Stimulated activated CD4-positive, alpha-beta T cell treated with anti-CD3 and anti-CD28 coated beads, TNF-alpha, amount 100 ng/mL, for 1 hour (primary cell): ENCODE data around the gene KIF23.
"Not testable (repeated sequence)": the region's sequence is repeated elsewhere in the genome, so short reads cannot be mapped to it uniquely, and the experiment has no call there.

Experiments used
- DNase-seq, 3 donors: peaks; one replicate each; pipeline ENCODE4 v3.0.0-alpha.2; 2020; ENCODE audit warnings: low read depth in 3 of 3, low spot score in 1 of 3

The KIF23 gene

DNA sequence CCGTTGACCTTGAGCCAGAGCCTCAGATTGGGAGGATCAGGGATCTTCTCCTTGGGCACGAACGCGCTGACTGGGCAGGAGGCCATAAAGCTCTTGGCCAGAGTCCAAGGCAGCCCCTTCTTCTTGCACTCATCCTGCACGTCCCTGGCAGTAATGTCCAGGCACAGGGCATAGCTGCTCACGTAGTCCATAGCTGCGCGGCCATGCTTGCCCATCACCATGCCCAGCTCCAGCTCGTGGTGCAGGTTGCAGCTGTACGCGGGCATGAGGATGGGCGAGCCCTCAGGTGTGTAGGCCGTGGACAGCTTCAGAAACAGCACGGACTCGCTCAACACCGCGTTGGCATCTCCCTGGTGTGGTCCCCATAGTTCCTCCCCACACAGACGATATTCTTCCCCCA, 20.5 kb downstream of the KIF23 start:
- no peak for DNase-seq

DNA sequence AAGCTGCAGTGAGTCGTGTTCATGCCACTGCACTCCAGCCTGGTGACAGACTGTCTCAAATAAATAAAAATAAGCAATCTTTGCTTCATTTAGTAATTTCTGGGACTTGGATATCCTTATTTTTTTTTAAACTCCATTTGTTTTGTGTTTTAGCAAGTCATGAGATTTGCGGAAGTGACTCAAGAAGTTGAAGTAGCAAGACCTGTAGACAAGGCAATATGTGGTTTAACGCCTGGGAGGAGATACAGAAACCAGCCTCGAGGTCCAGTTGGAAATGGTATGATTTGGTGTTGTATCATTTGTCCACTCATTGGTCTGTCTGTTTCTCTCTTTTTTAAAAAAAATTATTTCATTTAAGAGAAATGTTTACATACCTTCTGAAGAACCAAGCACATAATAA, 21.8 kb downstream of the KIF23 start:
- DNase-seq, result no peak

DNA sequence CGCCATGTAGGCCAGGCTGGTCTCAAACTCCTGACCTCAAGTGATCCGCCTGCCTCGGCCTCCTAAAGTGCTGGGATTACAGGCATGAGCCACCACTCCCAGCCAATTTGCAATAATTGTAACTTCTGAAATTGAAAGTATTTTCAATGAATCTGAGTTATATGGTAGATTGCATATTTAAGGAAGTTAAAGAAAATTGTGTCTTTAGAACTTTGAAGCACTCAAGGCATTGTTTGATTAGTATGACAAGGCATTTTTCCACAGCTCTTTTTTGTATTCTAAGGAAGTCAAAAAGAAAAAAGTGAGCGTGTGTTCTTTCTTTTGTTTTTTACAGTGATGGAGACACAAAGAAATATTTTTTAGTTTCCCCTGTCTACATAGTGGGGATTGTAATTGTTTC, 22.8 kb downstream of the KIF23 start:
- no peak for DNase-seq

DNA sequence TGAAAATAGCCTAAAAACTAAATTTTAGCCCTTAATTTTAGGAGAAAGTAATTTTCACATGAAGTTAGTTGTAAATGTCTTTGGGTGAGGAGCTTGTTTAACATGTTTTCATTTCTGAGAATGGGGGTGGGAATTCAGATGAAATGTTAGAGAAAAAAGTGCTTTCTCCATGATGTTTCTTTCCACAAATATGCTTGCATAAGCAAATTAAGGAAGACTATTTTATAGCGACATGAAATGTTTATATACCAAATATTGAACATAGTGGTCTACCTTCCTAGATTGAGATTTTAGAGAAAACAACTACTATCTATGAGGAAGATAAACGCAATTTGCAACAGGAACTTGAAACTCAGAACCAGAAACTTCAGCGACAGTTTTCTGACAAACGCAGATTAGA, 25.5 kb downstream of the KIF23 start:
- no peak for DNase-seq

DNA sequence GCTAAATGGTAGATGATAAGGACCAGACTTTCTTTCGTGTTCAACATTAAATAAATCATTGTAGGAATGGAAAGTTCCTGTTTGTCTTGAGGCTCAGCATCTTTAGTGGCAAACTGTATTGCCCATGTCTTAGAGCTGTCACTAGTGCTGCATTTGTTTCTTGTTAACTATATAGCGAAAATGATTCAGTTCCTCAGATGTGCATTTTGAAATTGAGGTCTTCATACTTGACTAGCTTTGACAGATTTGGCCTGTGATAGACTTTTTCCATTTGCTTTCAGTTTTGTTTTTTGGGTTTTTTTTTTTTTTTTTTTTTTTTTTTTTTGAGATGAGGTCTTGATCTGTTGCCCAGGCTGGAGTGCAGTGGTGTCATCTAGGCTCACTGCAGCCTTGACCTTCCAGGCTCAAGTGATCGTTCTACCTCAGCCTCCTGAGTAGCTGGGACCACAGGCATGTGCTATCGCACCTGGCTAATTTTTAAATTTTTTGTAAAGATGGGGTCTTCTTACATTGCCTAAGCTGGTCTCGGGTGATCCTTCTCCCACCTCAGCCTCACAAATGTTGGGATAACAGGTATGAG, 29.0 kb downstream of the KIF23 start:
- no peak for DNase-seq

DNA sequence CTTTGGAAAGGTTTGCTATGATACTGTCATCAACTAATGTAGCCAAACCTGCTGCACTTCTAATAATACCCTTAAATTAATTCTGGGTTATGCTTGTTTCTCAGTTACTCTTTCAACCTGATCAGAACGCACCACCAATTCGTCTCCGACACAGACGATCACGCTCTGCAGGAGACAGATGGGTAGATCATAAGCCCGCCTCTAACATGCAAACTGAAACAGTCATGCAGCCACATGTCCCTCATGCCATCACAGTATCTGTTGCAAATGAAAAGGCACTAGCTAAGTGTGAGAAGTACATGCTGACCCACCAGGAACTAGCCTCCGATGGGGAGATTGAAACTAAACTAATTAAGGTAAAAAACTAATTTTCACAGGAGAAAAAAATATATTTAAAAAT, 30.5 kb downstream of the KIF23 start:
- no peak for DNase-seq

DNA sequence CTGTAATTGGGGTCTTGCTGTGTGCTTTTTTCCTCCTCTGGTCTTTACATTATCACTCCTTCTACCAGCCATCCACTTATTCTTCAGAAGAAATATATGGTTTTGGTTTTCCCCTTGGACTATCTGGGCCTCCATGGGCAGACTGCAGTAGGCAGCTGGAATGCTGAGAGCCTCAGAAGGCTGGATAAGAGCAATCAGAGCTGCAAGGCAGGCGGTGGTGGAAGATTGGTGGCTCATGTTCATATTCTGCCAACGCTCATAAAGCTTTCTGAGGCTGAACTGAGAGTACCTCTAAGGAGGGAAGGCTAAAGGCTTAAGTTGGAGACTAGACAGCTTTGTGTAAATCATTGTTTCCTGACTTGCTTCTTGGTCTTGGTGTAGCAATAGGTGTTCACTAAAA, 32.8 kb downstream of the KIF23 start:
- no peak for DNase-seq

DNA sequence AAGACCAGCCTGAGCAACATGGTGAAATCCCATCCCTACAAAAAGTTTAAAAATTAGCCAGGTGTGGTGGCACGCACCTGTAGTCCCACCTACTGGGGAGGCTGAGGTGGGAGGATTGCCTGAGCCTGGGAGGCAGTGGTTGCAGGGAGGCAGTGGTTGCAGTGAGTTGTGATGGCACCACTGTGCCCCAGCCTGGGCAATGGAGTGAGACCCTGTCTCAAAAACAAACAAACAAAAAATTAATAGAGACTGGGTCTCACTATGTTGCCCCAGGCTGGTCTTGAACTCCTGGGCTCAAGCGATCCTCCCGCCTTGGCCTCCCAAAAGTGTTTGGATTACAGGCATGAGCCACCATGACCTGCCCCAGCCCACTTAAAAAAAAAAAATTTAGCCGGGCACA, 36.1 kb downstream of the KIF23 start:
- not testable (repeated sequence) for DNase-seq

DNA sequence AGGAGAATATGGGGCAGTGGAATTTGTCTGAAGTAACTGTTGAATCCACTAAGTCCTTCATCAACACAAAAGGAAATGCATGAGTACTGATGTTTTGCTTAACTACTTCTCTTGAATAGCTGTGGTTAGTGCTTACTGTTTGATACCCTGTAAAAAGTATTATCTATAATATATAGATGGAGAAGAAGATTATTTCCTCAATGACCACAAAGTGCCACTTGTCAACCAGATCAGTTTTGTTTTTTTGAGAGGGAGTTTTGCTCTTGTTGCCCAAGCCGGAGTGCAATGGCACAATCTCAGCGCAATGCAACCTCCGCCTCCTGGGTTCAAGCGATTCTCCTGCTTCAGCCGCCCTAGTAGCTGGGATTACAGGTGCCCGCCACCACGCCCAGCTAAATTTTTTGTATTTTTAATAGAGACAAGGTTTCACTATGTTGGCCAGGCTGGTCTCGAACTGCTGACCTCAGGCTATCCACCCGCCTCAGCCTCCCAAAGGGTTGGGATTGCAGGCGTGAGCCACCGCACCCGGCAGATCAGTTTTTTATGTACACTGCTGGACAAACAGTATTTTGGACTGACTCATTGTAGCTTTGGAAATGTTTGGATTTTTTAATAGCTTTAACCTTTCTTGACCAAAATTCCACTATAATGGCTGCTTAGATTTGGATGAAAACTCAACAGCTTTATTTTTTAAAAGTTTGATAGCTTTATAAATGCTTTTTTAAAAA, 37.0 kb downstream of the KIF23 start:
- DNase-seq, result no peak

DNA sequence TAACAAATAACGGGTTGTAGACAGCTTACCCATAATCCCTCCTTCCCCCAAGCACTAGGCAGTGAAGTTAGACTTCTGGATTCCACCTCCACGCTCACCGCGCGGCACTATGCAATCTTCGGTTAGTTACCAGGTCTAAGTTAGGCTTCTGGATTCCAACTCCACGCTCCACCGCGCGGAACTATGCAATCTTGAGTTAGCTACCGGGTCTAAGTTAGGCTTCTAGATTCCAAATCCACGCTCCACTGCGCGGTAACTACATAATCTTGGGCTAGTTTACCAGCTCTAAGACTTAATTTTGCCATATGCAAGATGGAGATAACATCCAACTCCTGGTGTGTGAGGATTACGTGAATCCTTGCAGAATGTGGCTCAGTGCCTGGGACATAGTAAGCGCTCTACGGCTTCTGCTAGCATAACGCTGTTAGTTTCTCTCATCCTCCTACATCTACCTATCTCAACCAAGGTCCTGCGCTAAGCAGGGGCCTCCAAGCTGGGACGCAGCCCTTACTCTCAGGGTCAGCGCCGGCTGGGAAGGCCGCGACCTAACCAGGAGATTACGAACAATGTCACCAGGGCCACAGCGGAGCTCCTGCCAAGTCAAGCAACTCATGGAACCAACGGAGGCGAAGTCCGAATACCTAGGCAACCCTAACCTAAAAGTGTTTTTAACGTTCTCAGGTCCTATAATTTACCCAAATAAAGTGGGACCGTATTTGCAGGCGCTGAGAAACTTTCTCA, 38.0 kb downstream of the KIF23 start:
- DNase-seq, result no peak

DNA sequence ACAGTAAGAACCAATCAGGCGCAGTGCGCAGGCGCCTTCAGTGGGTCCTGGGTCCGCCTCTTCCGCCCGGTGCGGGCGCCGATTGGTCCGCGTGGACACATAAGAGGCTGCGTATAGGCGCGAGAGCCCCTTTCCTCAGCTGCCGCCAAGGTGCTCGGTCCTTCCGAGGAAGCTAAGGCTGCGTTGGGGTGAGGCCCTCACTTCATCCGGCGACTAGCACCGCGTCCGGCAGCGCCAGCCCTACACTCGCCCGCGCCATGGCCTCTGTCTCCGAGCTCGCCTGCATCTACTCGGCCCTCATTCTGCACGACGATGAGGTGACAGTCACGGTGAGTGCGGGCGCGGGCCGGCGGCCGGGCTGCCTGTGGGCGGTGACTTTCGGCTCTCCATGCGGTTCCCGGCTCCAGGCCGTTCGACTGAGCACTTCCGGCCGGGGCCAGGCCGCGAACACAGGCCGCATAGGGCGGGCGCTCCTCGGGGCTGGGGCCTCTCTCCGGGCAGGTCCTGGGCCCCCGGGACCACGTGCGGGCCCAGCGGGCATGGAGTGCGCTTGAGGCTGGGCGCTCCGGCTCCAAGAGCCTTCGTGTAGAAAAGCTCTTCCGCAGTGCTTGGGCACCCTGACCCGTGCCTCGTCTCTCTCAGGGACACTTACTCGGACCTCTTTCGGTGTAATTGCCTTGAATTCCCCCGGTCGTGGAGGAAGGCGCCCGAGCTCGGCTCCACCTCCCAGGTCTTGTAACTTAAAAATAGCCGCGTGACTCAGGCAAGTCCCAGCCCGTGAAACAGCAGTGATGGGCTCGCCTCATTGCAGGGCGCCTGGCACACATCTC, 38.8 kb downstream of the KIF23 start, which contains the start of gene RPLP1:
Gene RPLP1, plus strand, starts transcription at position 127 of the 830 bp plus-strand sequence. Its CDS starts 131 bp downstream, at position 258.
- peak; percentile 92 to 94 (median 94) for DNase-seq

DNA sequence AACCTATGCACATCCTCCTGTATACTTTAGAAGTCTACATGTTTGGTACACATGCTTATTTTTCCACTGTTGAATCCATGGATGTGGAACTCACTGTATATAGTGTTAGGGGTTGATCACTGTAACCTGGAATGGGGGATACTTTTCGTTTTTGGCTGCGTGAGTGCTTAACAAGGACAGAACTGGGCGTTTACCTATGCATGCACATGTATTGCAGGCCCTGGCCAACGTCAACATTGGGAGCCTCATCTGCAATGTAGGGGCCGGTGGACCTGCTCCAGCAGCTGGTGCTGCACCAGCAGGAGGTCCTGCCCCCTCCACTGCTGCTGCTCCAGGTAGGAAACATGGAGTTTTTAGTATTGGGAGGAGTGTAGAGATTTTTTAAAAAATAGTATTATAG, 40.8 kb downstream of the KIF23 start:
- no peak for DNase-seq

DNA sequence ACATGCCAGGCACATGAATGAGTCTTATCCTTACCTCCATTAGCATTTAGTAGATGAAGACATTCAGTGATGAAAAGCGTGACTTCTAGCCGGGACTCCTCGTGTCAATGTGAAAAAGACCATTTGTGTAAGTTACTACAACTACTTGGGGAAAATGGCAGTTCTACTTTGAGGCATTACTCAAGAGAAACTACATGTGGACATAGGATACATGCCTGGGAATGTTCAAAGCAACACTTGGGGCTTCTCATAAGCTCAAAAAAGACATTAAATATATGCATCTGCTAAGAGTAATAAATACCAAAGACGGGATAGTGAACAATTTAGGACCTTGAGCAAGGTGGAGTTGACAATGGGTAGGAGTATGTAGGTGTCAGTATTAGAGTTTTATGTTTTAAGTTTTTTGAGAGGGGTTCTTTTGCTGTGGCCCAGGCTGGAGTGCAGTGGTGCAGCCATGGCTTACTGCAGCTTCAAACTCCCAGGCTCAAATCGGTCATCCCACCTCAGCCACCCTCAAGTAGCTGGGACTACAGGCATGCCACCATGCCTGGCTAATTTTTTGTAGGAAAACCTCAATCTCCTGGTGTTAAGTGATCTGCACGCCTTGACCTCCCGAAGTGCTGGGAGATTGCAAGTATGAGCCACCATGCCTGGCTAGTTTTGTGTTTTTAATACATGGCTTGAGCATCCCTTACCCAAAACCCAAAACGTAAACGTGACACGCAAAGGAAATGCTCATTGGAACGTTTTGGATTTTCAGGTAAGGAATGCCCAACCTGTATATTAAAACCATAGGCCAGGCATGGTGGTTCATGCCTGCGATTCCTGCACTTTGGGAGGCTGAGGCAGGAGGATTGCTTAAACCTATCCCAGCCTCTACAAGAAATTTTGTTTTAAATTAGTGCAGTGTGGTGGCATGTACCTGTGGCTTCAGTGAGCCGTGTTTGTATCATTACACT, 42.3 kb downstream of the KIF23 start:
- no peak for DNase-seq

DNA sequence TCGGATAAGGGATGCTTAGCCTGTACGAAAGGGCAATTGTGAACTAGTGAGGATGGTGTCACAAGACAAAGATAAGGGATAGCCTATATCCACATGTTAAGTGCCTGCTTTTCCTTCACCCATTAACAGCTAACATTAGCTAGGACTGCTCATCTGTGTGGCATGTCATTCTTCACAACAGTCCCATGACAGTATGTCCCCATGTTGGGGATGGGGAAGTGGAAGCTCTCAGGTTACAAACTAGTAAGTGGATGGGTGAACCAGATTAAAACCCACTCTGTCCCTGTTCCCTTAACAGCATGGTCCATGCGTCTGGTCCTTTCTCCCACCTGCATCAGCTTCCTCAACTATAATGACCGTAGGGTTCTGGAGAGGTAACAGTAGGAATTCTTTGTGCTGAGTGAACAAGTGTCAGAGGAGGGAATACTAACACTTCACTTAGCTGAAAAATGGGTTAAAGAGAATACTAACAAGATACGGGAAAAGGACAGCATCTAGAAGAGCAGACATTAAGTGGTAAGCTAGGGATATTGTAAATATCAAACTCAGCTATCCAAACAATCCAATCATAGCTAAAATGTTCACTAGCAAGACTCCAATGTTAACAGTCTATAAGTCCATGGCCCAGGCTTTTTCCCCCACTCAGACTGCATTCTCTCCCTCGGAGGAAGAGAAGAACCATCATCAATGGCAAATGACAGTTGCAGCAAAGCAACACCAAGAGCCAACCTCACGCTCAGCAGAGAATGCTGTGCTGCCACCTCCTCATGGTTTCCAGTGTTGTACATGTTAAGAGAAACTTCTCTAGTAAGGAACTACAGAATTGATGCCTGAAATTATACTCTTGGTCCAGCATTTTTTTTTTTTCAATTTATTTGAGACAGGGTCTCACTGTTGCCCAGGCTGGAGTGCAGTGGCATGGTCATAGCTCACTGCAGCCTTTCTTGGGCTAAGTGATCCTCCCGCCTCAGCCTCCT, 43.4 kb downstream of the KIF23 start:
- no peak for DNase-seq

DNA sequence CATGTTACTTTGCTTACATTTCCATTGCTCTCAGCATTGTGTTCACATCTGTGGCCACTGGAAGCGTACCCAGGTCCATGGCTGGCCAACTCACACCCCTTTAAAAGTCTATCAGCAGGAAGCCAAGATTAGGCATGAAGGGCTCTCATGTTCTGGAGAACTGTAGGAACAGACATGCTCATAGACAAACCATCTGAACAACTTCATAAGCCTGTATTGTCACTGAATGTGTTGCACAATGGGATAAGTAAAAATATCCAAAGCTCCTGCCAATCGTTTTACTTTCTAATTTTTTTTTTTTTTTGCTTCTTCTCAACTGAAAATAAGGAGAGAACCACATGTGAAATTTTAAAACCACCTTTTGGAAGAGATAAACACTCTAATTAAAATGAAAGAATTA, 44.9 kb downstream of the KIF23 start:
- DNase-seq, result no peak

DNA sequence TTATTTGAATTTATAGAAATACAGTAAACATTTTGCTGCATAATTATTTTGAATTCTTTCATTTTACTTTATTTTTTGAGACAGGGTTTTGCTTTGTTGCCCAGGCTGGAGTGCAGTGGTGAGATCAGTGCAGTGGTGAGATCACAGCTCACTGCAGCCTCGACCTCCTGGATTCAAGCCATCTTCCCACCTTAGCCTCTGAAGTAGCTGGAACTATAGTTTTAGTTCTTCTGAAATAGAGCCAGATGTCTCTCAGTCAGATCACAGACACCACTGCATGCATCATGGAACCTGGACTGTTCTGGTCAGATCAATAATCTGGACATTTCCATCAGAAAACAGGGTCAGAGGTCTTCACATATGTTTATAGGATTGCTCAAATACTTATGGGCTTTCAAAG, 46.3 kb downstream of the KIF23 start:
- no peak for DNase-seq

DNA sequence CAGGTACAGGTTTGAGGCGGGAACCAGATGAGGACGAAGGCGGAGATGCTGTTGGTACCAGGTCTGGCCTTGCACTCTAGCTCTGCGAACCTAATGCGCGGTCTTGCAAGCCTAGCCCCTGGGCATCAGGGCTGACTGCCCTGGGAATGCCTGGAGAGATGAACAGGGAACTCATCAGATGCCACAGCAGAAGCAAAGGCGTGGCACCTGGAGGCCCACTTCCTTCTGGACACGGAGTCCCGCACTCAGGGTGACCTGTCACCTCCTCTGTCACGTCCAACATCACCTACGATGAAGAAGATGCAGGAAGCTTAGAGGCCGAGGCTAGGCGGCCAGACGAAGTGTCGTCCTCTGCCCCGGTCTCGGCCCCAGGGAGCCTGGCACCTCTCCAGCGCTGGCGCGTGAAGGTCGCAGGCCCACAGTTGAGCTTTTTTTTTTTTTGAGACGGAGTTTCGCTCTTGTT, 47.9 kb downstream of the KIF23 start:
- DNase-seq, result no peak

DNA sequence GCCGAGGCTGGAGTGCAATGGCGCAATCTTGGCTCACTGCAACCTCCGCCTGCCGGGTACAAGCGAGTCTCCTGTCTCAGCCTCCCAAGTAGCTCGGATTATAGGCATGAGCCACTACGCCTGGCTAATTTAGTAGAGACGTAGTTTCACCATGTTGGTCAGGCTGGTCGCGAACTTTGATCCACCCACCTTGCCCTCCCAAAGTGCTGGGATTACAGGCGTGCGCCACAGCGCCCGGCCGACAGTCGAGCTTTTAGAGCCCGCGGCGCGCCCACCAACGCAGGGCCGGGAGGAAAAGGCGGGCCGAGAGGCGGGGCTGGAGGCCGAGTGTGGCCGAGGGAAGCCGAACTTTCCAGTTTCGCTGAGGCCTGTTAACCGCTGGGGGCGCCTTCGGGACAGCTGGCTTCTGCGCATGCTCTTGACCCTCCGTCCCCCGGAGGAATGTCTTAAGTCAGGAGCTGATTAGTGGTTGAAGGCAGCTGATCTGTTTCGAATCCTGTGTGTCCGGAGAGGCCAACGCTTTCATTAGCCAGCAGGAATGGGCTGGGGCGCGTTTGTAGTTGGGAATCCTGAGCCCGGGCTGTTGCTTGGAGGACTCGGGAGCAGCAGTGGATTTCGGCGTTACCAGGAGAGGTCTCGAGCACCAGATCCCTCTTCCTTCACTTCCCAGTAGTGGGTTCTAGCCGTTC, 48.5 kb downstream of the KIF23 start:
- peak; percentile 83 to 87 (median 85) for DNase-seq
